ENCODE results near the gene ASPN.

Gene ASPN

DNA sequence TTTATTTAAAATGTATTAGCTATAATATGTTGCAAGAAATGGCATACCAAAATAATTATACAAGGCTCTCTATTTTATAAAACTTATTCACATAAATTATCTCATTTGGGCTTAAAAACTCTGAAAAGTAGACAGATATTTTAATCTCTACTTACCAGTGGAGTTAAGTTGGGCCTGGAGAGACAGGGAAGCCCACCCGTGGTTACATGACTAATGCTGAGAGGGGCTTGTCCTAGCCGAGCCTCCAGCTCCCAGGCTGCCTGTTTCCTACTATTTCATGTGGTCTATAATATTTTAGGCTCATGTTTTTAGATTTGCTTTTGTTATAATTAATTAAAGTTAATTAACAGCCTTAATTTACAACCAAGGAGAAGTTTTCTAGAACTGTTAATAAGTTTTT is 20.9 kb upstream of the ASPN start:
- DNase-seq, result no peak

DNA sequence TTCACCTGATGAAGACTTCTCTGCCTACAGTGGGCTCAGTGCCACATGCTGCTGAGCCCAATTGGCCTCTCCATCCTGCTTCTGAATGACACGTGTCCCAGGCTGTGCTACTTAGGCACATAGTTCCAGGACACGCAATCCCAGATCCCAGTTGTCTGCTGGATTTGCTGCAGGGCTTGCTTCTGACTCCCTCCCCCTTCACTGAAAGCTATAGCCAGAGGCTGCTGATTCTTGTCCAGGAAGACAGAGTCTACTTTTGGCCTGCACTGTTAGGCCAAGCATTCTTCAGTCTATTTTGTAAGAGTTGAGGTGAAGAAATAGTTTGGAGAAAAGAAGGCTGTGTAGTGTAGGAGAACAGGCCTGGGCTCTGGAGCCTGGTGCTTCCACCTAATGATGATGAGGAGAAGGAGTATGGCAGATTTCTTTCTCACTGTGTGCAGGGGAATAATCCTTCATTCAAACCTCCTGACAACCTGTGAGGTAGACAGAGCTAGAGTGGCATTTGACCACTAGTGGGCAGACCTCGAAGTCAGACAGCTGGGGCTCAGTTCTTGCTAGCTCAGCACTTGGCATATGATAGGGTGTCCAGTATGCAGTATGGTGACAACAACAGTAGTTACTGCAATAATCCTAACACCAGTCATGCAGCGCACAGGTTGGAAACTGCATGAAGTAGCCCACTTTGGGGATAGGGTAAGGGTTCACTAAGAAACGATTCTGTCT is 19.5 kb upstream of the ASPN start:
- no peak for DNase-seq

DNA sequence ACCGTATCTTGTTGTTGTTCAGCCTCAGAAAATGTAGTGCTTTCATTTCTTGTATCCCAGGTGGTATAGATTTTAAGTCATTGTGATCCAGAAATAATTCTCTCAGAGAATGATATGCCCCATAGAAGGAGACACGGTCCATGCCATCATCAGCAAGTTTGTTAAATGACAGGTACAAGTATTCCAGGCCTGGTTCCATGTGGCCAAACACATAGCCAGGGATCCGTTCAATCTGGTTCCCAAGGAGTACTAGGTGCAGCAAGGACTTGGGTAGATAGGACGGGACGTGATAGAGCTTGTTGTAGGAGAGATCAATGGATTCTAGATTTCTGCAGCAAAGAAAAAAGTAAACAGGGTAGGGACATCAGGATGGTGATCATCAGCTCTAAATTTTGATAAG is 18.4 kb upstream of the ASPN start:
- no peak for DNase-seq

- DNase-seq, result no peak
Measured at GRCh38 chr9:92499701-92500100, 17.4 kb upstream of the ASPN start.

DNA sequence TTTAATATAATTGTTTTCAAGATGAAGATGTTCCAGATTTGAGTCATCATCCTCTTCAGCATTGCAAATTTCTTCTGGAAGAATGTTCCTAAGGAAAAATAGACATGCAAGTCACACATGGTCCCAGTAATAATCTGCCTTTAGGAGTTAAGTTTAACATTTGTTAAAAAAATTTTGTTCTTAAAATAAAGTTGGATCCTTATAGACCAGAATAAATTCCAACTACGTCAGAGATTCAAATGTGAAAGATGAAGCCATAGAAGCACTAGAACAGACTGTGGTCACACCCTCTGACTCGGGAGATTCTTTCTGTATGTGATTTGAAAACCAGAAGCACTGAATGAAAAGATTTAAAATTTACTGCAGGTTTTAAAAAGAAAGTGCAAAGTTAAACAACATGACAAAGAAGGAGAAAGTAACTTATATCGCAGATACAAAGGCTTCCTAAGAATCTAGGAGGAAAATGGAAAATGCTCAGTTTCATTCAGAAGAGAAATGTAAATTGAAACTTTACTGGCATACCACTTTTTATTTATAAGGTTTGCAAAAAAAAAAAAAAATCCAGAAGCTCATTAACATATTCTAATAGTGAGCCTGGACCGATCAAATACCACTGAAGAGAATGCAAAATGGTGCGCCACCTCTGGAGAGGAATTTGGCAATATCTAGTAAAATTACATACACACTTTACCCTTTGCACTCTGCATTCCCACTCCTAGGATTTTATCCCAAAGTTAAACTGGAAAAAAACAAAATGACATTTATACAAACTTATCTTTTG is 14.3 kb upstream of the ASPN start:
- no peak for DNase-seq

GRCh38 chr9:92494856-92495255 is 12.6 kb upstream of the ASPN start:
- no peak for DNase-seq

DNA sequence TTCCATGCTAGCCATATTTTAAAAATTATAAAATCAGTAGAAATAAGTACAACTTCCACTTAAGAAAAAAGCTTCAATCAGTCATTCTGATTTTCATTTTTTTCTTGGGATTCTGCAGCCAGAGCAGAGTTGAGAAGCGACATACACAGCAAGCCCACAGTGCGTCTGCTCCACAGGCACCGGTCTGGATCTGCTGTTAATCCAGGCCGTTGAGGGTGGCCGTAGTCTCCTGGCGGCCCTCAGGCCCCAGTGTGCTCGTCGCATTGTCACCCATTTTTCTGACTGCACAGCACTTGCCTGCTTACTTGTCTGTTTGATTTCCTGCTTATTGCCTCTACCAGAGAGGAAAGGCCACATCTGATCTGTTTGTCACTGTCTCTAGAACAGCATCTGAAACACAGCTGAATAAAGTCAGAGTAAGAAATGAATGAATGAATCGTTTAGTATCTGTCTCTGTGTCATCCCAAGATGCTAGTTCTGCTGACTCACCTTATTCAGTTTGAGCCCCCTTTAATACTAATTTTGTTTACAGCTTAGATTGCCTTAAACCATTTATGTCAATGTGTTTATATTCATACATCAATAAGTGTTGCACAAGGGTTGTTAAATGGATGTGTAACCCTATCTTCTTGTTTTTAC is 11.6 kb upstream of the ASPN start:
- no peak for DNase-seq

DNA sequence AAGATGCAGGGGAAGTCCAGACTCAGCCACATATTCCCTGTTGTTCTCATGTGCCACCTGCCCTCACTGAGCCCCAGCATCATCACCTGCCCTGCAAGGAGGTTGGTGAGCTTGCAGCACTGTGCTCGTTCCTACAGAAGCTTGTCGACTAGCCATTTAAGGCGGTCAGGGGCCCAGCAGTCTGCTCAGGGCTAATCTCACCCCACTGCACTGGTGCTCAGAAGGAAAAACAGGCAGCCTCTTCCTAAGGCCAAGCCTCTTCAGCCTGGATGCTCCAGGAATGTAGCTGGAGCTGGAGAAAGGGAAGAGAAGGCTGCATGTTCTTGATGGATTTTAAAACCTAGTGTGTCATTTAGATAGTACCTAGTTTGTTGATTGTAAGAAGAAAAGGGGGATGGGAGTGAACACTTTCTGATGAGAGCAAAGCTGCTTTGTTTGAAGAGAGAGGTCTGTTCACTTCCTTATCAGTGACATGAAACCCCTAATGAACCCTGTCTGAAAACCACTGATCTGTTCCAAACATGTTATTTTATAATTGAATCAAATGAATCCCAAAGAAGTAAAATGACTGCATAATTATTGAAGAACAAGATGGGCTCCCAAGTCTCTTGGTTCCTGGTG is 10.6 kb upstream of the ASPN start:
- no peak for DNase-seq

- DNase-seq, result no peak
Measured at GRCh38 chr9:92488681-92489550, 6.6 kb upstream of the ASPN start.

DNA sequence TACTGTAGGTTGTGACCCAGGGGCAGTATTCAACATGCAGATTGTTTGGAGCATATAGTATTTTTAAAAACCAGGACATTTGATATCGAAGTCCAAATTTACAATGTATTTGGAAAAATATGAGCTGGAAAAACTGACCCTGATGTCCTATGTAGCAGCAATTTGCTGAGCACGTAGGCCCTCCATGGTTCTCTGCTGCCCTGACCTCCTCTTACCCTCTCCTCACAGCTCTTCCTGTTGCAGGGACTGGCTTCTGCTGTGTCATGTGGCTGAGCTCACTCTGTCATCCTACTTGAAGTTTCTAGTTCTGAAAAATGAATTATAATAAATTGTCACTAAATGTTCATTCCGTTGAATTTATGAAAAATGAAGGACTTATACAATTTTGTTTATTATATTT is 4.1 kb upstream of the ASPN start:
- no peak for DNase-seq

DNA sequence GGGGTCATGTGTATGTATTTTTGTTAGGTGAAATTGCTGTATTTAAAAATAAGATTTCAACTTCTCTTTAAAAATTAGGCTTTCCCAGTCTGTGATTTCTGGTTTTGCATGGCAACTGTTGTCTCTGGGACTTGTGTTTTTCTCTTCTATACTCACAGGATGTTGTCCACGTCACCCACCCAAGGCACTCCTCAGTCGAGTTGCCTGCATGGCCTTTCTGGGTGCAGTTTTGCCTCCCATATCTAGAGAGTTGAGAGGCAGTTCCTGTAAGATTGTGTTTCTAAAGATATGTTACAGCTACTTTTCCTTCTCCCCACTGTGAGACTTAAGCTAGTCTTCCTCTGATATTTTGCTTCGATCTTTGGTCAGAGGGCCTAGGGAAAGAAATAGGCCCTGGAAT is 2.3 kb upstream of the ASPN start:
- DNase-seq, result no peak

GRCh38 chr9:92483627-92484545 is 1.6 kb upstream of the ASPN start:
- DNase-seq, result no peak

DNA sequence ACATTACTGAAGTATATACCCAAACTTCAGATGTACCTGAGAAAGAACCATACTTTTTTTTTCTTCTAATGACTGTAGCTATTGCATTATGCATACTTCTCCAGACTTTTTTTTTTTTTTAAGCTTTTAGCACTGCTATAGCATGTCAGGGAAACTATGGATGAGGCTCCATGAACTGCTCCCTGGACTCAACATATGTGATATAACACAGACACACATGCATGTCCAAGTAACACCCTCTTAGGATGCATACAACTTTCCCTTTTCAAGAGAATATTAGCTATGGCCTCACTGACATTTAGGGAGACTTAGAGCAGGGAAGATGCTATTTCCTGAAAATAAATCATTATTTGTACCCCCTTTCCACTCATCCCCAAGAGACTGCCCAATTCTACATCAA is 499 bp upstream of the ASPN start:
- no peak for DNase-seq

- DNase-seq, result no peak
Measured at GRCh38 chr9:92480986-92481633, 1.2 kb downstream of the ASPN start.

DNA sequence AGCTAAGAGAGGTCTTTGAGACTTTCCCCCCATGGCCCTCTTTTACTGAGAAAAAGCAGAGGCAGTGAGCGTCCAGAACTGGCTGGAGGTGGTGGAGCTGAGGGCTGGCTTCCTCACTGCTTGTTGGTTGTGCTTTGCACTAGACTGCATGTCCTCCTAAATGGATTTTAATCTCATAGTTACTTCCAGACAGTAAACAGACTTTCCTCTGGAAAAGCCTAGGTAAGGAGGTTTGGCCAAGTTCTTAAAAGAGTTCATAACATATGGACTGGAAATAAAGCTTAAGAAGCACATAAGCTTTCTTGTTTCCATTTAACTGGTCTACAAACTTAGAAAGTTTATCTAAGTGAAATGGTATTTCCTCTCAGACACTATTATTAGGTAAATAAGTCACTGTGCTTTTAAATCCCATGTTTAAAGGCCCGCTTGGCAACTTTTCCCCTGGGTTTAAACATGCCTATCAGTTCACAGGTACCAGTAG is 2.0 kb downstream of the ASPN start:
- no peak for DNase-seq

GRCh38 chr9:92479346-92479745 is 3.0 kb downstream of the ASPN start:
- no peak for DNase-seq

GRCh38 chr9:92478783-92479182 is 3.5 kb downstream of the ASPN start:
- DNase-seq, result no peak

DNA sequence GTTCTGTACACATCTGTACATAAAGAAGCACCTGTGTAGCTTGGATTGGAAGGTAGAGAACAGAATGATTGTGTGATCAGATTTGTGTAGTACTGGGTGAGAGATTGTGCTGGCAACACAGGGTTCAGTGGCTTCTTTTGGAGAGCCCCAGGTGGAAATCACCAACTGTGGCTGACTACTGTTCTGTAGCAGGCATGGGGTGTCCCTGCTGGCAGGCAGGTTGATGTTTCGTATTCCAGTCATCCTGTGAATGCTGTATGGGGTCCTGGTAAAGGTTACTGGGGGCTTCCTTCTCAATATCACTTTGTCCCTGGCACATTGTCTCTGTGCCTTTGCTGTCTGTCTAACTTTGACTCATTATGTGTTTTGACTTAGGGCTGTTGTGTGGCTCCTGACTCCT is 5.3 kb downstream of the ASPN start:
- DNase-seq, result no peak

DNA sequence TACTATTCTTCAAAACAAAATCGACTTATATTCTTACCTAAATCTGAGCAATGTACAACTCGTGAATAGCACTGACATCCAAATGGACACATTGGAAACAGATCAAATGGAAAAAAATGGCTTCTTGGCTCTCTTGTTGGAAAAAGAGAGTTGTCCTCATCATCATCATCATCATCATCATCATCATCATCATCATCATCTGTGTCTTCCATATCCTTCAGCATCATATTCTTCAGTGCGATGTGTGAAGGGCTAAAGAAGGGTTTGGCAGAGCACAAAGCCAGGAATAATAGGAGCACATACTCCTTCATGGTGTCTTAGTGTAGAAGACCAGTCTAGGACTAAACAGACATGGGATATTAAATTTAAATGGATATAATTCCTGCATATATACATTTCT is 7.7 kb downstream of the ASPN start:
- no peak for DNase-seq

GRCh38 chr9:92468206-92468605 is 14.1 kb downstream of the ASPN start:
- DNase-seq, result no peak

DNA sequence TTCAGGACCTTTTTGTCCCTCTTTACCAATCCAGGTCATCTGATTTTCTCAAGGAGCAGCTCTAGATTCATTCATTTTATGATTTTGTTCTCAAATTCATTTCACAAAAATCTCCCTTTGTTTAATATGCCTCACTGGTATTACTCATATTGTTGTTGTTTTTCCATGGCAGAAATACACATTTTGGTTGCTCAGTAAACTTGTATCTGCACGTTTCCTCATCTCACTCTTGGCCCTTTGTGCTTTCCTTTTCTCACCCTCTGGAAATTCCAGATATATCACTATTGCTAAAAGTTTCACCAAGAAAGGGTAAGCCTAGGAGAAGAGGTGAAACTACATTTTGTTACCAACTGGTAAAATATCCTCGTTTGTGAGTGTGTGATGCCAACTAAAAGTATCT is 14.8 kb downstream of the ASPN start:
- no peak for DNase-seq

Data from NK-92 treated with Interleukin-12 subunit alpha and Interleukin-12 subunit beta, amount 100 ng/mL, for 24 hours (cell line).